Activated T-helper 9 cell treated with anti-CD3 and anti-CD28 coated beads, Interleukin-2, amount 50 U/mL, for 16 hours (primary cell): ENCODE measurements around the gene REEP6.
A peak's percentile ranks its signal among the peaks of the same experiment; 100 is the strongest.

ENCODE experiments used
- DNase-seq: peaks from one replicate; pipeline ENCODE4 v3.0.0-alpha.2; 2020; ENCODE audit warnings: low read depth

Gene REEP6

DNA sequence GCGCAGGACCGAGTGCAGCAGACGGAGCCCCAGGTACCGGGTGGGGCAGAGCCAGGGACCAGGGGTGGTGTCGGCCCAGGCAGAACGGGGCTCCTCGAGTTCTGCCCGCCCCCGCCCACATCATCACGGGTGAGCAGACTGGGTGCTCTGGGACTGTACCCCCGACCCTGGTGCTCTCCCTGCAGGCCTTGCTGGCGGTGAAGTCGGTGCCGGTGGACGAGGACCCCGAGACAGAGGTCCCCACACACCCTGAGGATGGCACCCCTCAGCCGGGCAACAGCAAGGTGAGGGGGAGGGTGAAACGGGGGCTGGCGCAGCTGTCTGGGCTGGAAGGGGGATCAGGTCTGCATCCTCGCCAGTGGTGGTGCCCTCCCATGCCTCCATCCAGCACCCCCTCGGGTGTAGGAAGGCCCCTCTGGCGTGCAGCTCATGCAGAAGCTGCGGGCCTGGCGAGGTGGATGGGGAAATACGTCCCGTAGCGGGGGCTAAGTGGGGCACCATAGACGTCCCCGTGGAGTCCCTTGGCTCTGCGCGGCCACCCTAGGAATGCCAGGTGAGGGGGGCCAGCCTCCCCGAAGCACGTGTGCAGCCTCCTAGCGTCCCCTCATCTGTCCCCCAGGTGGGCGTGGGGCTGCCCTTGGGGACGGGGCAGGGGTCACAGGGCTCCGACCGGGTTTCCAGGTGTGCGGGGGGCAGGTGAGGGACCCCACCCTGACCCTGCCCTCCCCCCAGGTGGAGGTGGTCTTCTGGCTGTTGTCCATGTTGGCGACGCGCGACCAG lies 34.7 kb upstream of the REEP6 start:
- no peak for DNase-seq

DNA sequence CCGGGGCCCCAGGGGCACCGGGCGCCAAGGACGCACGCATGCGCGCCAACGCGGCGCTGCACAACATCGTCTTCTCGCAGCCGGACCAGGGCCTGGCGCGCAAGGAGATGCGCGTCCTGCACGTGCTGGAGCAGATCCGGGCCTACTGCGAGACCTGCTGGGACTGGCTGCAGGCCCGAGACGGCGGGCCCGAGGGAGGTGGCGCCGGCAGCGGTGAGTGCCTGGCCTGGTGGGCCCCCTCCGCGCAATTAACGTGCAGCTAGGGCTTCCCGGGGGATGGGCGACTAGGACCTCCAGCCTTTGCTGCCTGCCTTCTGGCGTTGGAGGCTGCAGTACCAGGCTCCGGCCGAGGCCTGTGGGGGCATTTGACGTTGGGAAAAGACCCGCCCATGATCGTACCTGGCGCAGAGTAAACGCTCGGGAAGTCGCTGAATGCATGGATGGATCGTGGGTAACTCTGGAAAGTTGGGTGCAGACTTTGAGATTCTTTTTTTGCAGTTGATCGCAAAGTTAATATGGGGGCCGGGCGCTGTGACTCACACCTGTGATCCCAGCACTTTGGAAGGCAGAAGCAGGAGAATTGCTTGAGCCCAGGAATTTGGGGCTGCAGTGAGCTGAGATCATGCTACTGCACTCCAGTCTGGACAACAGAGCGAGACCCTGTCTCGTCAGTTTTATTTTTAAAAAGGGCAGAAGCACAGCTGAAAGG lies 33.8 kb upstream of the REEP6 start:
- DNase-seq = no peak

DNA sequence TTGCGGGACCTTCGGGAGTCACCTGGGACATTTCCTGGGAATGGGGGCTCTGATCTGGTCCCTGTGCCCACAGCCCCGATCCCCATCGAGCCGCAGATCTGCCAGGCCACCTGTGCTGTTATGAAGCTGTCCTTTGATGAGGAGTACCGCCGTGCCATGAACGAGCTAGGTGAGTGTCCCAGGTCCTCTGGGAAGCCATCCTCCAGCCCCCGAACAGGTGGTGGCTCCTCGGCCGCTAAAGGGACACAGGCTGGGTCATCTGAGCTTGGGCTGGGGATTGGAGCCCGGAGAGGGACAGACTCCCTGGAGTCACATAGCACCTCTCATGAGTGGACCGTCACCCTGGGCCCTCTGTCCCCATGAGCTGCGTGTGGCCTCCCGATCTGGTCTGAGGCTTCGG lies 33.1 kb upstream of the REEP6 start:
- no peak for DNase-seq

DNA sequence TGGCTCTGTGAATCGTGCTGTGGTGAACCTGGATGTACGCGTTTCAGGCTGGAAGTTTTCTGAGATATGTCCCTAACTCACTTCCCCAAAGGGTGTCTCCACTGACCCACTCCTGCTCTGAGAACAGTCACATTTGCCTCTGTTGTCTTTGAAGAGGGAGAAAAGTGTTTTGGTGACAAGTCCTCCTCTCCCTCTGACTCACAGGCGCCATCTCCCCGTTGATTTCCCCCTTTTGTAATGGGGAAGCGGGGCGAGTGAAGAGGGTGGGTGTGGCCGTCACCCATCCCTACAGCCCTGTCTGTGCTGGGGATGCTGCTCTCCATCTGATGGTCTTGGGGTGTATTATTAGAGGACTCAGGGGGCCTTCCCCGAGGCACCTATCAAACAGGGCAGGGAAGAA lies 31.5 kb upstream of the REEP6 start:
- no peak for DNase-seq

DNA sequence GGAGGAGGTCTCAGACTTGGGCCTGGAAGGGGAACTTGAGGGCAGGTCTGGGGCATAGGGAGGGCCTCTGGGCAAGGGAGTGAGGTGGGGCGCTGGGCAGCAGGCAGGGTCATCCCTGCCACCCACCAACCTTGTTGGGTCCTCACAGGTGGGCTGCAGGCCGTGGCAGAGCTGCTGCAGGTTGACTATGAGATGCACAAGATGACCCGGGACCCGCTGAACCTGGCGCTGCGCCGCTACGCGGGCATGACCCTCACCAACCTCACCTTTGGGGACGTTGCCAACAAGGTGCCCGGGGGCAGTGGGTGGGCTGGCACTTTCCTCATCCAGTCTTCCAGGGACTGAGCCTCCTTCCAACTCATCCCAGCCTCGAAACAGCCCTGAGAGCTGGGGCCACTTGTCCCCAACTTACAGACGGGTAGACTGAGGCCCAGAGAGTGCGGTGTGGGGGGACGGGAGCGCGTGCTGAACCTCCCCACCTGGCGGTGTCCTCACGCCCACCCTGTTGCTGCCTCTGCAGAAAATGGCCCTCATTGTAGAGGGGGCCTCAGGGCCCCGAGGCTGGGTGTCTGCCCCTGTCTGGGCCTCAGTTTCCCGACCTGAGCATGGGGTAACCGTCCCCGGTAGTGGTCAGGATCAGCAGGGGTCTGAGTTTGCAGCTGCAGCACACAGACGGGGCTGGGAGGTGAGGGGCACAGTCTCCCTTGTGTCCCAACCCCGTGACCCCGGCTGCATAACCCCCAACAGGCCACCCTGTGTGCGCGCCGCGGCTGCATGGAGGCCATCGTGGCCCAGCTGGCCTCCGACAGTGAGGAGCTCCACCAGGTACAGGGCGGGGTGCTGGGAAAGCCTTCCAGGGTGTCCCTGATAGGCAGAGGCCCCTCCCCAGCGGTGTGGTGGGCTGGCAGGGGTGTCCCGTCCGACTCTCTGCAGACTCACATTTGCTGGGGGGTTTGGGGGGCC lies 30.7 kb upstream of the REEP6 start:
- no peak for DNase-seq

DNA sequence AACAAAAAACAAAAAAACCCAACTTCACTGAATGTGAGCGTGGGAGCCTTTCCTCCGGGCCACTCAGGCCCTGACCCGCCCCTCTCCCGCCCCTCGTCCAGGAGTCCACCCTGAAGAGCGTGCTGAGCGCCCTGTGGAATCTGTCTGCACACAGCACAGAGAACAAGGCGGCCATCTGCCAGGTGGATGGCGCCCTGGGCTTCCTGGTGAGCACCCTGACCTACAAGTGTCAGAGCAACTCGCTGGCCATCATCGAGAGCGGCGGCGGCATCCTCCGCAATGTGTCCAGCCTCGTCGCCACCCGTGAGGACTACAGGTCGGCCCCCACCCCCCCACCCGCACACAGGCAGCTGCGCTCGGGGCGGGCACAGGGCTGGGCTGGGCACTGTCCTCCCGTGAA lies 29.1 kb upstream of the REEP6 start:
- no peak for DNase-seq

DNA sequence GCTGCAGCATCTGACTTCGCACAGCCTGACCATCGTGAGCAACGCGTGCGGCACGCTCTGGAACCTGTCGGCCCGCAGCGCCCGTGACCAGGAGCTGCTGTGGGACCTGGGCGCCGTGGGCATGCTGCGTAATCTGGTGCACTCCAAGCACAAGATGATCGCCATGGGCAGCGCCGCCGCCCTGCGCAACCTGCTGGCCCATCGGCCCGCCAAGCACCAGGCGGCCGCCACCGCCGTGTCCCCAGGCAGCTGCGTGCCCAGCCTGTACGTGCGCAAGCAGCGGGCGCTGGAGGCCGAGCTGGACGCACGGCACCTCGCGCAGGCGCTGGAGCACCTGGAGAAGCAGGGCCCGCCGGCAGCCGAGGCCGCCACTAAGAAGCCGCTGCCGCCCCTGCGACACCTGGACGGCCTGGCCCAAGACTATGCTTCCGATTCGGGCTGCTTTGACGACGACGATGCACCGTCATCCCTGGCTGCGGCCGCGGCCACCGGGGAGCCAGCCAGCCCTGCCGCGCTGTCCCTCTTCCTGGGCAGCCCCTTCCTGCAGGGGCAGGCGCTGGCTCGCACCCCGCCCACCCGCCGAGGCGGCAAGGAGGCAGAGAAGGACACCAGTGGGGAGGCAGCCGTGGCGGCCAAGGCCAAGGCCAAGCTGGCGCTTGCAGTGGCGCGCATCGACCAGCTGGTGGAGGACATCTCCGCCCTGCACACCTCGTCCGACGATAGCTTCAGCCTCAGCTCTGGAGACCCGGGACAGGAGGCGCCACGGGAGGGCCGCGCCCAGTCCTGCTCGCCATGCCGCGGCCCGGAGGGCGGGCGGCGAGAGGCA lies 25.6 kb upstream of the REEP6 start:
- DNase-seq = no peak

DNA sequence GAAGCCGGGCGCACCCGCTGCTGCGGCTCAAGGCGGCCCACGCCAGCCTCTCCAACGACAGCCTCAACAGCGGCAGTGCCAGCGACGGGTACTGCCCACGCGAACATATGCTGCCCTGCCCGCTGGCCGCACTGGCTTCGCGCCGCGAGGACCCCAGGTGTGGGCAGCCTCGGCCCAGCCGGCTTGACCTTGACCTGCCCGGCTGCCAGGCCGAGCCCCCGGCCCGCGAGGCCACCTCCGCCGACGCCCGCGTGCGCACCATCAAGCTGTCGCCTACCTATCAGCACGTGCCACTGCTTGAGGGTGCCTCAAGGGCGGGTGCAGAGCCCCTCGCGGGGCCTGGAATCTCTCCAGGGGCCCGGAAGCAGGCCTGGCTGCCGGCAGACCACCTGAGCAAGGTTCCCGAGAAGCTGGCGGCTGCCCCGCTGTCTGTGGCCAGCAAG lies 24.9 kb upstream of the REEP6 start:
- no peak for DNase-seq

DNA sequence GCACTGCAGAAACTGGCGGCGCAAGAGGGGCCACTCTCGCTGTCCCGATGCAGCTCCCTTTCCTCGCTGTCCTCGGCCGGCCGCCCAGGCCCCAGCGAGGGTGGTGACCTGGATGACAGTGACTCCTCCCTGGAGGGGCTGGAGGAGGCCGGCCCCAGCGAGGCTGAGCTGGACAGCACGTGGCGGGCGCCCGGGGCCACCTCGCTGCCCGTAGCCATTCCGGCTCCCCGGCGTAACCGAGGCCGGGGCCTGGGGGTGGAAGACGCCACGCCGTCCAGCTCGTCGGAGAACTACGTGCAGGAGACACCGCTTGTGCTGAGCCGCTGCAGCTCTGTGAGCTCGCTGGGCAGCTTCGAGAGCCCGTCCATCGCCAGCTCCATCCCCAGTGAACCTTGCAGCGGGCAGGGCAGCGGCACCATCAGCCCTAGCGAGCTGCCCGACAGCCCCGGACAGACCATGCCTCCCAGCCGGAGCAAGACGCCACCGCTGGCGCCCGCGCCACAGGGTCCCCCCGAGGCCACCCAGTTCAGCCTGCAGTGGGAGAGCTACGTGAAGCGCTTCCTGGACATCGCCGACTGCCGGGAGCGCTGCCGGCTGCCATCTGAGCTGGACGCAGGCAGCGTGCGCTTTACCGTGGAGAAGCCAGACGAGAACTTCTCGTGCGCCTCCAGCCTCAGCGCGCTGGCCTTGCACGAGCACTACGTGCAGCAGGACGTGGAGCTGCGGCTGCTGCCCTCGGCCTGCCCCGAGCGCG lies 24.3 kb upstream of the REEP6 start:
- no peak for DNase-seq

DNA sequence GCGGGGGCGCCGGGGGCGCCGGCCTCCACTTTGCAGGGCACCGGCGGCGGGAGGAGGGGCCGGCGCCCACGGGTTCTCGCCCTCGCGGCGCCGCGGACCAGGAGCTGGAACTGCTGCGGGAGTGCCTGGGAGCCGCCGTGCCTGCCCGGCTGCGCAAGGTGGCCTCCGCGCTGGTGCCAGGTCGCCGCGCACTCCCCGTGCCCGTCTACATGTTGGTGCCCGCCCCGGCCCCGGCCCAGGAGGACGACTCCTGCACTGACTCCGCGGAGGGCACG lies 23.8 kb upstream of the REEP6 start:
- no peak for DNase-seq

DNA sequence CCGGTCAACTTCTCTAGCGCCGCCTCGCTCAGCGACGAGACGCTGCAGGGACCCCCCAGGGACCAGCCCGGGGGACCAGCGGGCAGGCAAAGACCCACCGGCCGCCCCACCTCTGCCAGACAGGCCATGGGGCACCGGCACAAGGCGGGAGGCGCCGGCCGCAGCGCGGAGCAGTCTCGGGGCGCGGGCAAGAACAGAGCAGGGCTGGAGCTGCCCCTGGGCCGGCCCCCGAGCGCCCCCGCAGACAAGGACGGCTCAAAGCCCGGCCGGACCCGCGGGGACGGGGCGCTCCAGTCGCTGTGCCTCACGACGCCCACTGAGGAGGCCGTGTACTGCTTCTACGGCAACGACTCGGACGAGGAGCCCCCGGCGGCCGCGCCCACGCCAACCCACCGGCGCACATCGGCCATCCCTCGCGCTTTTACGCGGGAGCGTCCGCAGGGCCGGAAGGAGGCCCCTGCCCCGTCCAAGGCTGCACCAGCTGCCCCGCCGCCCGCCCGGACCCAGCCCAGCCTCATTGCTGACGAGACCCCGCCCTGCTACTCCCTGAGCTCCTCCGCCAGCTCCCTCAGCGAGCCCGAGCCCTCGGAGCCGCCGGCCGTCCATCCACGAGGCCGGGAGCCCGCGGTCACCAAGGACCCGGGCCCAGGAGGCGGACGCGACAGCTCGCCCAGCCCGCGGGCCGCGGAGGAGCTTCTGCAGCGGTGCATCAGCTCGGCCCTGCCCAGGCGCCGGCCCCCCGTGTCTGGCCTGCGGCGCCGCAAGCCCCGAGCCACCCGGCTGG lies 23.3 kb upstream of the REEP6 start:
- no peak for DNase-seq

DNA sequence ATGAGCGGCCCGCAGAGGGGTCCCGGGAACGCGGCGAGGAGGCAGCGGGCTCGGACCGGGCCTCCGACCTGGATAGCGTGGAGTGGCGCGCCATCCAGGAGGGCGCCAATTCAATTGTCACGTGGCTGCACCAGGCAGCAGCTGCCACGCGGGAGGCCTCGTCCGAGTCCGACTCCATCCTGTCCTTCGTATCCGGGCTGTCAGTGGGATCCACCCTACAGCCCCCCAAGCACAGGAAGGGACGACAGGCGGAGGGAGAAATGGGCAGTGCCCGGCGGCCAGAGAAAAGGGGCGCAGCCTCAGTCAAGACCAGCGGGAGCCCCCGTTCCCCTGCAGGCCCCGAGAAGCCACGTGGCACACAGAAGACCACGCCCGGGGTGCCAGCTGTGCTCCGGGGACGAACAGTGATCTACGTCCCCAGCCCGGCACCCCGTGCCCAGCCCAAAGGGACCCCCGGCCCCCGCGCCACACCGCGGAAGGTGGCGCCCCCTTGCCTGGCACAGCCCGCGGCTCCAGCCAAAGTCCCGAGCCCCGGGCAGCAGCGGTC lies 22.6 kb upstream of the REEP6 start:
- no peak for DNase-seq

DNA sequence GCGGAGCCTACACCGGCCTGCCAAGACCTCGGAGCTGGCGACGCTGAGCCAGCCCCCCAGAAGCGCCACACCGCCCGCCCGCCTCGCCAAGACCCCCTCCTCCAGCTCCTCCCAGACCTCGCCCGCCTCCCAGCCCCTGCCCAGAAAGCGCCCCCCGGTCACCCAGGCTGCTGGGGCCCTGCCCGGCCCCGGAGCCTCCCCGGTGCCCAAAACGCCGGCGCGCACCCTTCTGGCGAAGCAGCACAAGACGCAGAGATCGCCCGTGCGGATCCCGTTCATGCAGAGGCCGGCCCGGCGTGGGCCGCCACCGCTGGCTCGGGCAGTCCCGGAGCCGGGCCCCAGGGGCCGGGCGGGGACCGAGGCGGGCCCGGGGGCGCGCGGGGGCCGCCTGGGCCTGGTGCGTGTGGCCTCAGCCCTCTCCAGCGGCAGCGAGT lies 22.1 kb upstream of the REEP6 start:
- DNase-seq = no peak

DNA sequence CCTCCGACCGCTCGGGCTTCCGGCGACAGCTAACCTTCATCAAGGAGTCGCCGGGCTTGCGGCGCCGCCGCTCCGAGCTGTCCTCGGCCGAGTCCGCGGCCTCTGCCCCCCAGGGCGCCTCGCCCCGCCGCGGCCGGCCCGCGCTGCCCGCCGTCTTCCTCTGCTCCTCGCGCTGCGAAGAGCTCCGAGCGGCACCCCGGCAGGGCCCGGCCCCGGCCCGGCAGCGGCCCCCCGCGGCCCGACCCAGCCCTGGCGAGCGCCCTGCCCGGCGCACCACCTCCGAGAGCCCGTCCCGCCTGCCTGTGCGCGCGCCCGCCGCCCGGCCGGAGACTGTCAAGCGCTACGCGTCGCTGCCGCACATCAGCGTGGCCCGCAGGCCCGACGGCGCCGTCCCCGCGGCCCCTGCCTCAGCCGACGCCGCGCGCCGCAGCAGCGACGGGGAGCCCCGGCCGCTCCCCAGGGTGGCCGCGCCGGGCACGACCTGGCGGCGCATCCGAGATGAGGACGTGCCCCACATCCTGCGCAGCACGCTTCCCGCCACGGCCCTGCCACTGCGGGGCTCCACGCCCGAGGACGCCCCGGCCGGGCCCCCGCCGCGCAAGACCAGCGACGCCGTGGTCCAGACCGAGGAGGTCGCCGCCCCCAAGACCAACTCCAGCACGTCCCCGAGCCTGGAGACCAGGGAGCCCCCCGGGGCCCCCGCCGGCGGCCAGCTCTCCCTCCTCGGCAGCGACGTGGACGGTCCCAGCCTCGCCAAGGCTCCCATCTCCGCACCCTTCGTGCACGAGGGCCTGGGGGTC lies 21.5 kb upstream of the REEP6 start:
- no peak for DNase-seq

DNA sequence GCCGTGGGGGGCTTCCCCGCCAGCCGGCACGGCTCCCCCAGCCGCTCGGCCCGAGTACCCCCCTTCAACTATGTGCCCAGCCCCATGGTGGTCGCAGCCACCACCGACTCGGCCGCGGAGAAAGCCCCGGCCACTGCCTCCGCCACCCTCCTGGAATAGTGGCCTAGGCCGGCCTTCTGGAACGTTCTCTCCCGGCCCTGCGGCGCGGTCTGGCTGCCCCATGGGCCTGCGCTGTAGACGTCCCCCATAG lies 21.0 kb upstream of the REEP6 start:
- no peak for DNase-seq

DNA sequence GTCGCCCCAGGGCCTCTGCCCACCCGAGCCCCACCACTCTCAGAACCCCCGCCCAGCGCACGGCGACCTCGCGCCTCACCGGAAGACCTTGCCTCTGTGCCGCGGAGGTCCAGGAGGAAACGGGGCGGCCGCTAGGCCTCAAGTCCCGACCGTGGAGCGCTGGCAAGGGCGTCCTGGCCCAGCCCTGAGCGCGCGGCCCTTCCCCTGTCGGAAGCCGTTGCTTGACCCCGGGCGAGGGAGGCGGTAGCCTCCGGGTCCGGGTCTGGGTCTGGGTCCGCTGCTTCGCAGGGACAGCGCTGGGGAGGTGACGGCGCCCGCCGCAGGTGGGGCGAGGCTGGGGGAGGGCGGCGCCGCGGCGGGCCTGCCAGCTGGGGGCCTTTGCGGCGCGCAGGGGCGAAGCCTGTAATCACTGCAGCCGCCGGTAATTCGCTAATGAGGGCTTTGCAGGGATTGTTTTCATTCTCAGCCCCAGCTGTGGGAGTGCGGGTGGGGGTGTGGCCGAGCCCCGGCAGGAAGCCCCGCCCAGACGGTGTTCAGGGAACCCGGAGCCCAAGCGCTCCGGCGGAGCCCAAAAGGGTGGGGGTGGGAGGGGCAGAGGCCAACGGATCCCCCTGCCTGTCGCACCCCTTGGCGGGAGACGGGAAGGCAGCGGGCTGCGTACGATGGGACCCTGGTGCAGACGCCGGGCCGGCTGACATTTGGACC lies 20.5 kb upstream of the REEP6 start:
- DNase-seq = peak; percentile 58

DNA sequence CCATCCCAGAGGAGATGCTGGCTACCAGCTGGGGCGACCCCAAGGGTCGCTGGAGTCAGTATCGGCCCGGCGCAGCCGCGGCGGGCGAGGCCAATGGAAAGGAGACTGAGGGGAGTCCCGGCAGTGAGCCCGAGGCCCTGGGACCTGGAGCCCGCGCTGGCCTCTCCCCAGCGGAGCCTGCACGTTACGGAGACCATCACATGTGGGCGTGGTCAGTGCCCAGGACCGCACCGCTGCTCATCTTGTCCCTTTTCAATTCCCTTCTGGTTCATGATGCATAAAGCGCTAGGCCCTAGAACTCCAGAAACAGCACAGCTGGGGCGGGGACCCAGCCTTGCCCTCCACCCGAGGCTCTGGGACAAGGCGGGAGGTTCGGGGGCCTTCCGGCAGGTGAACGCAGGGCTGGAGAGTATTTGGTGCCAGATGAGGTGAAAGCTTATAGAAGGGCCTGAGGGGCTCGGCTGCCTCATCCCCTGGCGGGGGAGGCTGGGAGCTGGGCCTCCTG lies 19.9 kb upstream of the REEP6 start:
- DNase-seq = no peak

DNA sequence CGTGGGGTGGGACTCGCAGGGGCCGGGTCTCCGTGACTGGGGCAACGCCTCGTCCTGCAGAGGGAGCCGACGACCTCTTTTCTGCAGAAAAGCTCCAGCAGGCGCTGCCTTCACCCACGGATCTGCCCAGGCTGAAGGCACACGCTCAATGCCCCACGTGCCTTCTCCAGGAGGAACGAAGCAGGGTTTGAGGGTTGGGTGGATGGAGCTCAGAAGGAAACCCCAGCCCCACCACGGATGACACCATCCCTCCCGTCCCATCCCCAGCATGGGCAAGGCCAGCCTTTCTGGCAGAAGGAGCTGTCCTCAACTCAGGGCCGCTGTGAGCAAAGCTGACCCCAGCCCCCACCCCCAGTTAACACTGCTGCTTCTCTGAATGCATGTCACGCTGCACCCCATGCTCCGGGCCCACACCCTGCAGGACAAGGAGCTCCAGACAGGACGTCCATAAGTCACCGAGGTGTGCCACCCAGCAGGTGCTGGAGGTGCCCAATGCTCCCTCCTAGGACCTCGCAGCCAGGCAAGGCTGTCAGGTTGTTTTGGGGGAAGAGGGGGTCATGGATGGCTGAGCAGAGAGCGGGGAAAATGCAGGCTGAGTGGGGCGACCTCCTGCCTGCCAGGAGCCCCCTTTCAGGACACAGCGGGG lies 19.3 kb upstream of the REEP6 start:
- no peak for DNase-seq
